Osteocyte (in vitro differentiated cells): ENCODE measurements around the gene CDKN1C. TPM values are rescaled to one million over a fixed set of nuclear protein-coding genes. Genes with fewer than 3 reads are reported as not detected.

ENCODE experiments used
- DNase-seq: peaks from one replicate; pipeline ENCODE4 v3.0.0; 2021; ENCODE audit warnings: mixed read lengths; ENCODE audit not compliant: unreplicated experiment; ENCODE audit errors: extremely low spot score
- H3K27ac Mint-ChIP-seq: one replicate; pipeline ENCODE4 v1.8.0; 2021; ENCODE audit warnings: mild to moderate bottlenecking, mixed read lengths; ENCODE audit not compliant: unreplicated experiment
- H3K27me3 Mint-ChIP-seq: one replicate; pipeline ENCODE4 v1.8.0; 2021; ENCODE audit warnings: mixed read lengths; ENCODE audit not compliant: unreplicated experiment
- H3K36me3 Mint-ChIP-seq: one replicate; pipeline ENCODE4 v1.8.0; 2021; ENCODE audit warnings: mixed read lengths; ENCODE audit not compliant: unreplicated experiment
- H3K4me1 Mint-ChIP-seq: one replicate; pipeline ENCODE4 v1.8.0; 2021; ENCODE audit warnings: mixed read lengths; ENCODE audit not compliant: unreplicated experiment
- H3K4me3 Mint-ChIP-seq: one replicate; pipeline ENCODE4 v1.8.0; 2021; ENCODE audit warnings: mild to moderate bottlenecking, moderate library complexity, mixed read lengths; ENCODE audit not compliant: unreplicated experiment
- H3K9me3 Mint-ChIP-seq: one replicate; pipeline ENCODE4 v1.8.0; 2021; ENCODE audit warnings: mixed read lengths; ENCODE audit not compliant: unreplicated experiment
- total RNA-seq: library from RNA; stranded (reverse); gene quantifications from 2 replicates; pipeline ENCODE4 v1.2.1, GENCODE V29; 2021
- TF ChIP-seq, protein P1 (sequence below): fragments of 200-600 bp; sonication (generic); IDR thresholded peaks from 2 replicates; pipeline ENCODE4 v1.5.0; 2021; ENCODE audit warnings: antibody characterized with exemption, mild to moderate bottlenecking, moderate library complexity

CDKN1C gene
- total RNA-seq, 1 donor from 2014 or later = 19.2 TPM

DNA sequence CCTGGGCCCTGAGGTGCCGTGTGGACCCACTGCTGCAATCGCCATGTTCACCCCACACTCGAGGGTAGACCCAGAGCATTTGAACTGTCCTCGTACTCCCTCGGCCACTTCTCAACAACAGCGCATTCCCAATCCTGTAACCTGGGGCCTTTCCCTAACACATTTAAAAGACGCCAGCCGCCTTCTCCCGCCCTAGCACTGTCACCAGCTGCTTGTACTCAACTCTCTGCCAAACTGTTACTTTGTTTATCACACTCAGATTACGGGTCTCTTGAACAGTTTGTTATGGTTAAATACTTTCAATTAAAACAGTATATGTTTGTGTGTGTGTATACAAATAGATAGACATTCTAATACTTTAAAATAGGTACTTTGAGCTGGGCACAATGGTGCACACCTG is 20.7 kb downstream of the CDKN1C start:
- Mint-ChIP-seq H3K9me3 (no peaks in the 10 kb centered on the region), H3K27me3 (peaks cover 27% of the 10 kb centered on the region), H3K27ac (no peak overlapping the region), H3K4me3 (no peak overlapping the region), H3K4me1 (peaks cover 10% of the 10 kb centered on the region), H3K36me3 (no peaks in the 10 kb centered on the region)
- TF ChIP-seq, protein P1, sequence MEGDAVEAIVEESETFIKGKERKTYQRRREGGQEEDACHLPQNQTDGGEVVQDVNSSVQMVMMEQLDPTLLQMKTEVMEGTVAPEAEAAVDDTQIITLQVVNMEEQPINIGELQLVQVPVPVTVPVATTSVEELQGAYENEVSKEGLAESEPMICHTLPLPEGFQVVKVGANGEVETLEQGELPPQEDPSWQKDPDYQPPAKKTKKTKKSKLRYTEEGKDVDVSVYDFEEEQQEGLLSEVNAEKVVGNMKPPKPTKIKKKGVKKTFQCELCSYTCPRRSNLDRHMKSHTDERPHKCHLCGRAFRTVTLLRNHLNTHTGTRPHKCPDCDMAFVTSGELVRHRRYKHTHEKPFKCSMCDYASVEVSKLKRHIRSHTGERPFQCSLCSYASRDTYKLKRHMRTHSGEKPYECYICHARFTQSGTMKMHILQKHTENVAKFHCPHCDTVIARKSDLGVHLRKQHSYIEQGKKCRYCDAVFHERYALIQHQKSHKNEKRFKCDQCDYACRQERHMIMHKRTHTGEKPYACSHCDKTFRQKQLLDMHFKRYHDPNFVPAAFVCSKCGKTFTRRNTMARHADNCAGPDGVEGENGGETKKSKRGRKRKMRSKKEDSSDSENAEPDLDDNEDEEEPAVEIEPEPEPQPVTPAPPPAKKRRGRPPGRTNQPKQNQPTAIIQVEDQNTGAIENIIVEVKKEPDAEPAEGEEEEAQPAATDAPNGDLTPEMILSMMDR = no peak
- DNase-seq = no peak

DNA sequence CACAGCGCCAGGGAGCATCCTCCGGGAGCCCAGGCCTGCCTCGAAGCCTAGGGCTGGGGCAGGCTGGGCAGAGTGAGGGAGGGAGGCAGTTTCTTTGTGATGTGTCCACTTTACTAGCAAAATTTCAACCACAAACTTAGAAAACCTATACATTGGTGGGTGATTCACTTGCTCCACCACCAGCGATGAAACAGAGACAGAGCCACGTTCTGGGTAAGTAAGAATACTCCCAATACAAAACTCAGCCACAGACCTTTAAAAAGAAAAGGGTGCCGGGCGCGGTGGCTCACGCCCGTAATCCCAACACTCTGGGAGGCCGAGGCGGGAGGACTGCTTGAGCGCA is 22.3 kb downstream of the CDKN1C start:
- no peak for DNase-seq
- Mint-ChIP-seq H3K4me3 (no peak overlapping the region), H3K9me3 (no peaks in the 10 kb centered on the region), H3K27me3 (peaks cover 32% of the 10 kb centered on the region), H3K36me3 (no peaks in the 10 kb centered on the region), H3K4me1 (peaks cover 5% of the 10 kb centered on the region), H3K27ac (no peak overlapping the region)
- TF ChIP-seq, protein P1 = no peak

DNA sequence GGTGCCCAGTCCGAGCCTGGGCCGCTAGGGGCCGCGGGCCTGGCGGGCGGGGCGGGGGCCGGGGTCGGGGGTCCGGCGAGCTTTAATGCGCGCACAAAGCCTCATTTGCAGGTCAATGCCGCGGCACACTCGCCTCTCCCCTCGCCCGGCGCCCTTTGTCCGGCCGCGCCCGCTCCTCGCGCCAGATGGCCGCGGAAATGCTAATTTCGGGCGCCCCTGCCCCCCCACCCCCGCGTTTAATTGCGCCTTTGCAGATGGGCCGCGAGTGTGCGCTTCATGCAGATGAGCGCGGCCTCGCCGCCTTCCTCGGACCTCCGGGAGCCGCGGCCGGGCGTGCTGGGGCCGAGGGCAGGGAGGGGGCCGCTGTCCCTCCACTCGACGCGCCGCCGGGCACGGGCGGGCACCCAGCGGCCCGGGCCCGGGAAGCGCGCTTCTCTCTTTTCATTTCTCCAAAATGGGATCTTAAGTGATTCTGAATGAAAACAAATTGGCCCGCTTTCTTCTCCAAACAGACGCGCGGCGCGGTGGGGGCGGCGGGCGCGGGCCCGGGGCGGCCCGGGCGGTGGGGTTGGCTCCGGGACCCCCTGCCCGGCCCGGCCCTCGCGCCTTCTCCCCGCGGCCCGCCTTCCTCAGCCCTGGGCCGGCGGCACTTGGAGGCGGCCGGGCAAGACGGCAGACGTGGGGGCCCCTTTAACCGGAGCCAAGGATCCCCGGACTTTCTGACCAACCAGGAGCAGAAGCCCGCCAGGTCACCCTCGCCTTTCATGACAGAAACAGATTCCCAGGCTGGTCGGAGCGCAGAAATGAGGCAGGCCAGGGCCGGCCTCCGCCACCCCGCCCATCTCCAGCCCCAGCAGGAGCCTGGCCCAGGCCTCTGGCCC is 22.9 kb downstream of the CDKN1C start:
- no peaks in the 10 kb centered on the region for H3K4me1 Mint-ChIP-seq
- peaks cover 32% of the 10 kb centered on the region for H3K27me3 Mint-ChIP-seq
- no peak overlapping the region for H3K27ac Mint-ChIP-seq
- TF ChIP-seq, protein P1 = no peak
- no peaks in the 10 kb centered on the region for H3K9me3 Mint-ChIP-seq
- H3K36me3 Mint-ChIP-seq = no peaks in the 10 kb centered on the region
- no peak for DNase-seq
- no peak overlapping the region for H3K4me3 Mint-ChIP-seq

DNA sequence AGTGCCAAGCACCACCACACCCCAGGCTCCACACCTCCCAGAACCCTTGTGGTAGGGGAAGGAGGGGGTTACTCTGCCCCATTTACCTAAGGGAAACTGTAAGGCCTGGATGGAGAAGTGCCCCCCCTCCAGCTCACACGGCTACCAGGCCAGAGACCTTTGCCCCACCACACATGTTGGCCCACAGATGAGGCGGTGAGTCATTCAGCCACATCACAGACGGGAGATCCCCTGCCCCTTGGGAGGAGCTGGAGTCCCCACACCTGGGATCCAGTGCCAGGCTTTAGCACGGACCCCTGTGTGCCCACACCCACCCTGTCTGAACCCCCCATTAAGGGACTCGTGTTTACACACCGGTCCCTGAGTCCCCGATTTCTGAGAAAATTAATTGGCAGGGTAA is 24.9 kb downstream of the CDKN1C start:
- Mint-ChIP-seq H3K4me3 (no peak overlapping the region), H3K36me3 (no peaks in the 10 kb centered on the region), H3K9me3 (no peaks in the 10 kb centered on the region), H3K27ac (no peak overlapping the region), H3K27me3 (peaks cover 39% of the 10 kb centered on the region), H3K4me1 (no peaks in the 10 kb centered on the region)
- TF ChIP-seq, protein P1 = no peak
- no peak for DNase-seq

DNA sequence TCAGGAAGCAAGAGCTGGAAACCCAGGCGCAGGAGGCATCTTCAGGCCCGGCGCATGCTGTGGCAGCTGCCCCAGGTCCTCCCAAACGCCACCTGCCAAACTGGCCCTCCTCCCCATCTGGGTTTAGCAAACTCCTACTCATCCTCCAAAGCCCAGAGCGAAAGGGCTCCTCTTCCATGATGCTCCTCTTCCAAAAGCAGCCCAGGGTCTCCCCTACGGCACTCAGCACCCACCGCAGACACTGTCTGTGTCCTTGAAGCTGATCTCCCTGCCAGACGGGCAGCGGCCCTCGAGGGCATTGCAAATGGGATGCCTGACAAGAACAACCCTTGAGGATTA is 25.9 kb downstream of the CDKN1C start:
- TF ChIP-seq, protein P1 = no peak
- no peaks in the 10 kb centered on the region for H3K4me1 Mint-ChIP-seq
- H3K4me3 Mint-ChIP-seq = no peak overlapping the region
- no peaks in the 10 kb centered on the region for H3K9me3 Mint-ChIP-seq
- no peaks in the 10 kb centered on the region for H3K36me3 Mint-ChIP-seq
- H3K27me3 Mint-ChIP-seq = peaks cover 34% of the 10 kb centered on the region
- no peak overlapping the region for H3K27ac Mint-ChIP-seq
- DNase-seq = no peak
